ENCODE results near the gene IRAG1. TPM values are rescaled to one million over a fixed set of nuclear protein-coding genes. Genes with fewer than 3 reads are reported as not detected.

IRAG1 gene
- total and polyA plus RNA-seq, 2 donors (not counting 3 experiments of a cell fraction or from before 2014, with no cell fraction given): 0.22 to 0.38 TPM

DNA sequence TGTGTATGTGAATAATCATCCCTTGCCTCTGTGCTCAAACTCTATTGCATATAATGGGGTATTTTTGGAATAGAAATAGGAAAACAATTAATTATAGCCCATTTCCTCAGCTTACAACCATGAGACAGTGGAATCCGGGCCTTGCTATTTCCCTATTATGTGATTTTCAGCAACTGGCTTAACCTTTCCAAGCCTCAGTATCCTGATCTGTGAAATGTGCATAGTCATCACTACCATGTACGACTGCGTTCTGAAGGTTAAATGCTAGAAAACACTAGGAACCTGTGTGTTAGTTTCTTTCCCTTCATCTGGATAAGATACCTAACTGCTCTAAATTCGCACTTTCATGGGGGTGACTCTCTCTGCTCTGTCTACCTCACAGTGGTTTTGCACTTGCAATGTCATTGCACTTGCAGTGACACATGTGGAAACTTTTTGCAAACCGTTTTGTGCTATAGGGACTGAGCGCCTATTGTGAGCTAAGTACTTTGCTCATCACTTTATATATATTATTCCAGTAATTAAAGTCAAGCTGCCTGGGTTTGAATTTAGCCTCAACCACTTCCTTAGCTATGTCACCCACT is 48.3 kb downstream of the IRAG1 start:
- Histone ChIP-seq H4K20me1 (replicated peaks; ENCODE audit: control insufficient read depth, extremely low read depth, insufficient read depth, low read length) (no peaks in the 10 kb centered on the region), H3K4me1 (ENCODE audit: control insufficient read depth, extremely low read depth, insufficient read depth, low read length) (no peaks in the 10 kb centered on the region), H2AFZ (ENCODE audit: low read depth, low read length) (no peak overlapping the region), H3K36me3 (ENCODE audit: control insufficient read depth in 2 of 2, extremely low read depth in 1 of 2, insufficient read depth in 2 of 2, low read length in 2 of 2) (no peaks in the 10 kb centered on the region), H3K9me3 (replicated peaks; ENCODE audit: control insufficient read depth, insufficient read depth, low read length) (no peaks in the 10 kb centered on the region), H3K27me3 (ENCODE audit: control insufficient read depth in 2 of 2, insufficient read depth in 2 of 2, low read length in 2 of 2) (no peaks in the 10 kb centered on the region), H3K4me2 (ENCODE audit: insufficient read depth, low read length) (no peak overlapping the region), H3K9ac (replicated peaks; ENCODE audit: extremely low read depth, insufficient read depth, low read length) (no peak overlapping the region), H3K27ac (ENCODE audit: insufficient read depth, low read depth, low read length) (no peak overlapping the region), H3K4me3 (replicated peaks in 1 of 3; ENCODE audit: insufficient read depth in 1 of 3, low read depth in 1 of 3, low read length in 3 of 3) (no peak overlapping the region), H3K9me1 (replicated peaks; ENCODE audit: control insufficient read depth, extremely low read depth, insufficient read depth, low read length) (no peaks in the 10 kb centered on the region), H3K79me2 (ENCODE audit: control insufficient read depth, insufficient read depth, low read length) (no peaks in the 10 kb centered on the region)
- CTCF ChIA-PET: interaction anchor here (1.0 kb wide), 3 partner anchors 9 to 239 kb away, joined by 3 read pairs; partner anchors contain the start of gene RNF141
- POLR2A ChIA-PET: no interaction called here
- no peak for FAIRE-seq
- DNase-seq (ENCODE audit: low read depth, low spot score): peak; percentile 35
- dilution Hi-C loops (cut with MboI; ENCODE audit: extremely low pct_ligation_motif_present, low sequenced_read_pairs): no loop called here
- intact Hi-C loops (cut with micrococcal nuclease): no loop called here
- no TSS peak for BruUV-seq (replicated peaks)
- TF ChIP-seq POLR2A (IDR thresholded peaks at IDR 0.05; ENCODE audit: low read depth, low read length): no peak
- TF ChIP-seq FOS (IDR thresholded peaks at IDR 0.05; ENCODE audit: borderline replicate concordance, insufficient read depth, low read length): no peak
- TF ChIP-seq GATA2 (IDR thresholded peaks at IDR 0.05; ENCODE audit: insufficient read depth, insufficient read length, low read depth, low read length): no peak
- TF ChIP-seq EZH2 (IDR thresholded peaks at IDR 0.05; ENCODE audit: borderline replicate concordance, low read depth, low read length, severe bottlenecking): no peak
- TF ChIP-seq, protein P1, sequence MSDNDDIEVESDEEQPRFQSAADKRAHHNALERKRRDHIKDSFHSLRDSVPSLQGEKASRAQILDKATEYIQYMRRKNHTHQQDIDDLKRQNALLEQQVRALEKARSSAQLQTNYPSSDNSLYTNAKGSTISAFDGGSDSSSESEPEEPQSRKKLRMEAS (IDR thresholded peaks at IDR 0.05; ENCODE audit: insufficient read depth, insufficient read length): no peak
- no peak for TF ChIP-seq POLR2AphosphoS5 (IDR thresholded peaks at IDR 0.05; ENCODE audit: insufficient read depth, low read depth, low read length)
- no peak for TF ChIP-seq MYC (IDR thresholded peaks at IDR 0.05; ENCODE audit: low read depth, low read length)
- no peak for TF ChIP-seq CTCF (IDR thresholded peaks at IDR 0.05; ENCODE audit: extremely low read depth in 1 of 2, insufficient read depth in 1 of 2, low read depth in 1 of 2, low read length in 2 of 2)
- no peak for TF ChIP-seq JUN (IDR thresholded peaks at IDR 0.05; ENCODE audit: borderline replicate concordance, insufficient read depth, insufficient read length, low read depth)

Small RNA genes within 50 kb of the gene (small RNA-seq; reads per million reads assigned to genes)
- not detected for gene RF00019 (ENCODE audit: insufficient read depth, insufficient read length, low read depth, low replicate concordance)

Other genes with a start within 250 kb of the IRAG1 start
- gene AMPD3, start 238.5 kb downstream of the IRAG1 start, total RNA-seq: 1.7 and 2.5 TPM in 2 replicates
- 1.4 and 2.5 TPM in 2 replicates for gene AMPD3, start 238.5 kb downstream of the IRAG1 start, polyA plus RNA-seq
- gene RNF141, start 152.6 kb downstream of the IRAG1 start, total RNA-seq: 31.8 and 32.4 TPM in 2 replicates
- 7.1 and 9.4 TPM in 2 replicates for gene RNF141, start 152.6 kb downstream of the IRAG1 start, polyA plus RNA-seq
- 1.5 and 7.6 TPM in 2 replicates for gene LYVE1, start 125.1 kb downstream of the IRAG1 start, total RNA-seq
- gene LYVE1, start 125.1 kb downstream of the IRAG1 start, polyA plus RNA-seq: 4.6 and 5.3 TPM in 2 replicates
- gene CTR9, start 57.5 kb upstream of the IRAG1 start, total RNA-seq: 33.2 and 33.4 TPM in 2 replicates
- gene CTR9, start 57.5 kb upstream of the IRAG1 start, polyA plus RNA-seq: 5.2 and 7.5 TPM in 2 replicates
- gene EIF4G2, start 115.2 kb upstream of the IRAG1 start, total RNA-seq: 1,175 and 1,194 TPM in 2 replicates
- gene EIF4G2, start 115.2 kb upstream of the IRAG1 start, polyA plus RNA-seq: 297 and 382 TPM in 2 replicates
- gene ZBED5, start 164.3 kb upstream of the IRAG1 start, total RNA-seq: 35.7 and 41.2 TPM in 2 replicates
- gene ZBED5, start 164.3 kb upstream of the IRAG1 start, polyA plus RNA-seq: 59.4 and 73.9 TPM in 2 replicates

All from endothelial cell of umbilical vein (primary cell).